Neural cell (in vitro differentiated cells): Measurements from ENCODE around the gene POC5.

Experiments
- CTCF ChIP-seq: fragments of 450-650 bp; IDR thresholded peaks from 2 replicates; pipeline ENCODE4 v1.5.1; 2014; ENCODE audit warnings: antibody characterized with exemption, mild to moderate bottlenecking, moderate library complexity; ENCODE audit not compliant: poor library complexity, severe bottlenecking
- EP300 ChIP-seq: fragments of 450-650 bp; conservative IDR thresholded peaks from 2 replicates; pipeline ENCODE4 v1.6.1; 2014; ENCODE audit warnings: antibody characterized with exemption, mild to moderate bottlenecking, moderate library complexity; ENCODE audit not compliant: poor library complexity, severe bottlenecking
- EZH2 ChIP-seq: fragments of 200-600, 300-800 bp; shearing (Covaris generic), sonication (generic); IDR thresholded peaks from 2 replicates; pipeline ENCODE4 v1.6.1; 2014; ENCODE audit warnings: antibody characterized with exemption, low read length, borderline replicate concordance, mild to moderate bottlenecking; ENCODE audit not compliant: insufficient read depth, poor library complexity, severe bottlenecking
- MXI1 ChIP-seq: fragments of 450-650 bp; conservative IDR thresholded peaks from 2 replicates; pipeline ENCODE4 v1.6.1; 2014; ENCODE audit warnings: antibody characterized with exemption, mild to moderate bottlenecking; ENCODE audit not compliant: poor library complexity, severe bottlenecking
- POLR2AphosphoS5 ChIP-seq: IDR thresholded peaks from 2 replicates; pipeline ENCODE4 v1.6.1; 2012
- RAD21 ChIP-seq: fragments of 450-650 bp; conservative IDR thresholded peaks from 2 replicates; pipeline ENCODE4 v1.6.1; 2014; ENCODE audit warnings: antibody characterized with exemption, mild to moderate bottlenecking, moderate library complexity
- SMC3 ChIP-seq: fragments of 450-650 bp; conservative IDR thresholded peaks from 2 replicates; pipeline ENCODE4 v1.6.1; 2014; ENCODE audit warnings: antibody characterized with exemption, mild to moderate bottlenecking, moderate library complexity; ENCODE audit not compliant: poor library complexity
- TAF1 ChIP-seq: IDR thresholded peaks from 2 replicates; pipeline ENCODE4 v1.6.1; 2012; ENCODE audit warnings: low read depth
- TF ChIP-seq, protein P1 (sequence below): IDR thresholded peaks from 2 replicates; pipeline ENCODE4 v1.6.1; 2012; ENCODE audit warnings: borderline replicate concordance

- no peak for TF ChIP-seq EP300
- TF ChIP-seq POLR2AphosphoS5, result no peak
- no peak for TF ChIP-seq CTCF
- no peak for TF ChIP-seq TAF1
- TF ChIP-seq RAD21, result no peak
- no peak for TF ChIP-seq EZH2
- TF ChIP-seq, protein P1, sequence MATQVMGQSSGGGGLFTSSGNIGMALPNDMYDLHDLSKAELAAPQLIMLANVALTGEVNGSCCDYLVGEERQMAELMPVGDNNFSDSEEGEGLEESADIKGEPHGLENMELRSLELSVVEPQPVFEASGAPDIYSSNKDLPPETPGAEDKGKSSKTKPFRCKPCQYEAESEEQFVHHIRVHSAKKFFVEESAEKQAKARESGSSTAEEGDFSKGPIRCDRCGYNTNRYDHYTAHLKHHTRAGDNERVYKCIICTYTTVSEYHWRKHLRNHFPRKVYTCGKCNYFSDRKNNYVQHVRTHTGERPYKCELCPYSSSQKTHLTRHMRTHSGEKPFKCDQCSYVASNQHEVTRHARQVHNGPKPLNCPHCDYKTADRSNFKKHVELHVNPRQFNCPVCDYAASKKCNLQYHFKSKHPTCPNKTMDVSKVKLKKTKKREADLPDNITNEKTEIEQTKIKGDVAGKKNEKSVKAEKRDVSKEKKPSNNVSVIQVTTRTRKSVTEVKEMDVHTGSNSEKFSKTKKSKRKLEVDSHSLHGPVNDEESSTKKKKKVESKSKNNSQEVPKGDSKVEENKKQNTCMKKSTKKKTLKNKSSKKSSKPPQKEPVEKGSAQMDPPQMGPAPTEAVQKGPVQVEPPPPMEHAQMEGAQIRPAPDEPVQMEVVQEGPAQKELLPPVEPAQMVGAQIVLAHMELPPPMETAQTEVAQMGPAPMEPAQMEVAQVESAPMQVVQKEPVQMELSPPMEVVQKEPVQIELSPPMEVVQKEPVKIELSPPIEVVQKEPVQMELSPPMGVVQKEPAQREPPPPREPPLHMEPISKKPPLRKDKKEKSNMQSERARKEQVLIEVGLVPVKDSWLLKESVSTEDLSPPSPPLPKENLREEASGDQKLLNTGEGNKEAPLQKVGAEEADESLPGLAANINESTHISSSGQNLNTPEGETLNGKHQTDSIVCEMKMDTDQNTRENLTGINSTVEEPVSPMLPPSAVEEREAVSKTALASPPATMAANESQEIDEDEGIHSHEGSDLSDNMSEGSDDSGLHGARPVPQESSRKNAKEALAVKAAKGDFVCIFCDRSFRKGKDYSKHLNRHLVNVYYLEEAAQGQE, result no peak
- no peak for TF ChIP-seq SMC3
- TF ChIP-seq MXI1, result no peak
Observed at GRCh38 chr5:75656311-75657003, 60.8 kb downstream of the POC5 start.
